Measurements from ENCODE around the gene INTS6L.

The INTS6L gene, protein sequence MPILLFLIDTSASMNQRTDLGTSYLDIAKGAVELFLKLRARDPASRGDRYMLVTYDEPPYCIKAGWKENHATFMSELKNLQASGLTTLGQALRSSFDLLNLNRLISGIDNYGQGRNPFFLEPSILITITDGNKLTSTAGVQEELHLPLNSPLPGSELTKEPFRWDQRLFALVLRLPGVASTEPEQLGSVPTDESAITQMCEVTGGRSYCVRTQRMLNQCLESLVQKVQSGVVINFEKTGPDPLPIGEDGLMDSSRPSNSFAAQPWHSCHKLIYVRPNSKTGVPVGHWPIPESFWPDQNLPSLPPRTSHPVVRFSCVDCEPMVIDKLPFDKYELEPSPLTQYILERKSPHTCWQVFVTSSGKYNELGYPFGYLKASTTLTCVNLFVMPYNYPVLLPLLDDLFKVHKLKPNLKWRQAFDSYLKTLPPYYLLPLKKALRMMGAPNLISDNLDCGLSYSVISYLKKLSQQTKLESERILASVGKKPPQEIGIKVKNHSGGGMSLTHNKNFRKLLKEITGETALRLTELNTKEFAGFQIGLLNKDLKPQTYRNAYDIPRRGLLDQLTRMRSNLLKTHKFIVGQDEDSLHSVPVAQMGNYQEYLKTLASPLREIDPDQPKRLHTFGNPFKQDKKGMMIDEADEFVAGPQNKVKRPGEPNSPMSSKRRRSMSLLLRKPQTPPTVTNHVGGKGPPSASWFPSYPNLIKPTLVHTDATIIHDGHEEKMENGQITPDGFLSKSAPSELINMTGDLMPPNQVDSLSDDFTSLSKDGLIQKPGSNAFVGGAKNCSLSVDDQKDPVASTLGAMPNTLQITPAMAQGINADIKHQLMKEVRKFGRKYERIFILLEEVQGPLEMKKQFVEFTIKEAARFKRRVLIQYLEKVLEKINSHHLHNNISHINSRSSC

DNA sequence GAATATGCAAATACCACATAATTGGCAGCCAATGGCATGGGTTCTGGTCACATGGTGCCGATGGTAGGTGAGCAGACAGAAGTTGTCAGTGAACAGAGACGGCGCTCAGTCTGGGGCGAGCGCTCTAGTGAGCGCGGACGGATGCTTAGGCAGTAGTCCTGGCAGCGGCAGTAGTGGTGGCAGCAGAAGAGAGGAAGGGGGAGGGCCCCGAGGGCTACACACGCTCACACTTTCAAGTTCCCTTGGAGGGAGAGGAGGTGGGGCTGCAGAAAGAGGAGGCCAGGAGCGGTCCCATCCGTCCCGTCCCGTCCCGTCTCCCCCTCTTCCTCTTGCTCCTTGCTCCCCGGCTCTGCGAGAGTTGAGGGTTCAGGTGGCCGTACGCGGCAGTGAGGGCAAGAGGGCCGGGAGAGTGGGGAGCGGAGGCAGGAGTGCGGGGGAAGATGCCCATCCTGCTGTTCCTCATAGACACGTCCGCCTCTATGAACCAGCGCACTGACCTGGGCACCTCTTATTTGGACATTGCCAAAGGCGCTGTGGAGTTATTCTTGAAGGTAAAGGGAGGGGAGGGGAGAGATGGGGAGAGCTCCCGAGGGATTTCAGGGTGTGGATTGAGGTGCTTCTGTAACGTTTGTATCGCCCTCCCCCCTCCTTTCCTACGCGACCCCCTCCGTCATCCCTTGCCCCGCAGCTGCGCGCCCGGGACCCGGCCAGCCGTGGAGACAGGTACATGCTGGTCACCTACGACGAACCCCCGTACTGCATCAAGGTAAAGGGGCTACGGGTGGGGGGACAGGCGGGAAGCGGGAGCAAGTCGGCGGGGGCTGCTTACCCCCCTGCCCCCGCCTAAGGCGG lies at the start of gene INTS6L:
Gene INTS6L (plus strand): TSS at position 108 of the 852 bp plus-strand sequence. CDS start 333 bp downstream, at position 441.
- Mint-ChIP-seq H3K4me1 (peaks cover 5 to 14% of the 10 kb centered on the region in 2 donors), H3K9me3 (no peaks in the 10 kb centered on the region), H3K36me3 (peaks cover 9 to 12% of the 10 kb centered on the region in 2 donors), H3K27me3 (no peaks in the 10 kb centered on the region), H3K4me3 (peak within 1 kb of the TSS; percentile 97), H3K27ac (peak within 1 kb of the TSS; percentile 99)
- DNase-seq (peak; percentile 83), ATAC-seq (replicated peaks) (peak; percentile 85 to 86)

DNA sequence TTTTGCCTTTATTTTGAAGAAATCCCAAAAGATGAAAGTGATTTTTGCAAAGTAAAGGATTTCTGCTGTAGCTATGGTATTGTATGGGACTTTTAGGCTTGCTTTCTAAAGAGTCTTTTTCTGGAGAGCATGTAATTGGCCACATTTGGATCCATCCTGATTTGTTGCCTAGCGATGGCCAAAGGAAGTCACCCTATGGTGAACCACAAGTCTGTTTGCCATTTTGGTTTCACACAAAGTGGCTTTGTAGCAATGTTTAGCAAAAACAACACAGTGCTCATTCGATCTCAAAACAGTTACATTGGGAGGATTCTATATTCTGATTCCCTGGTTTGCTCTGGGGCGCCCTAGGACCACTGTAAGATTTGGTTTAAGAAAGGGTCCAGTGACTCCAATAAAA lies 44.1 kb upstream of the INTS6L start:
- Mint-ChIP-seq H3K9me3 (no peaks in the 10 kb centered on the region), H3K27ac (no peak overlapping the region), H3K4me1 (no peaks in the 10 kb centered on the region), H3K27me3 (peaks cover 0 to 7% of the 10 kb centered on the region in 2 donors), H3K4me3 (no peak overlapping the region), H3K36me3 (no peaks in the 10 kb centered on the region)
- ATAC-seq (replicated peaks) (no peak), DNase-seq (no peak)

DNA sequence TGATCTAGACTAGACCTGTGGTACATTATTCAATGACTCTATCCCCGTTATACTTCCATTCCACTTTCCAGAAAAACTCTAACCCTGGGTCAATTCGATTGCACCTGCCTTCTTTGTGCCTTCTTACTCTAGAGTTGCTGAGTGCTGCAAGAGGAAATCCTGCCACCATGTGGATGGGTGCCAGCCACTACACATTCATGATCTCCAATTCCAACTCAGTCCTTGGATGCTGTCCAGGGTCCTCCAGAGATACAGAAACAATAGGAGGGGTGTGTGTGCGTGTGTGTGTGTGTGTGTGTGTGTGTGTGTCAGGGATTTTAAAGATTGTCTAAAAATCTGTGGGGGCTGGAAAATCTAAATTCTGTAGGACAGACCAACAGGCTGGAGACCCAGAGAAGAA lies 42.9 kb upstream of the INTS6L start:
- no peaks in the 10 kb centered on the region for H3K9me3 Mint-ChIP-seq
- ATAC-seq (replicated peaks) (peak; percentile 64 to 65), DNase-seq (no peak)
- H3K27me3 Mint-ChIP-seq = peaks cover 0 to 5% of the 10 kb centered on the region in 2 donors
- no peaks in the 10 kb centered on the region for H3K36me3 Mint-ChIP-seq
- H3K4me3 Mint-ChIP-seq = no peak overlapping the region
- H3K4me1 Mint-ChIP-seq = no peaks in the 10 kb centered on the region
- no peak overlapping the region for H3K27ac Mint-ChIP-seq

DNA sequence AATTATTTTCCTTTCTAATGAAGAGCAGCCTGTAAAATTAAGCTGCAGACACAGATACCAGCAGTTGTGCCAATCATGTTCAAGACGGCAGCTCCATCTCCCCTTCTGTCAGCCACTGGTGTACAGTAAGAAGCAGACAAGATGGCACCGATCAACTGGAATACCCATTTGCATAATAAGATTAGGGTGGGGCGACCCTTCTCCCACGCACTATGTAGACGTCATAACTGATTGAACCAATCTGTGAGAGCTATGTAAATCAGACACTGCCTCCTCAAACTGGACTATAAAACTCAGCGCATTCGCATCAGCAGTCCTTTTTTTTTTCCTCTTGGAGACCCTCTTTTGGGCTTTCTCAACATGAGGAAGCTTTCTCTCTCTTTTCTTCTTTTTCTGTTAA lies 40.4 kb upstream of the INTS6L start:
- Mint-ChIP-seq H3K4me1 (no peaks in the 10 kb centered on the region), H3K27me3 (peaks cover 0 to 8% of the 10 kb centered on the region in 2 donors), H3K4me3 (no peak overlapping the region), H3K27ac (no peak overlapping the region), H3K9me3 (no peaks in the 10 kb centered on the region), H3K36me3 (no peaks in the 10 kb centered on the region)
- ATAC-seq (replicated peaks) (no peak), DNase-seq (no peak)

DNA sequence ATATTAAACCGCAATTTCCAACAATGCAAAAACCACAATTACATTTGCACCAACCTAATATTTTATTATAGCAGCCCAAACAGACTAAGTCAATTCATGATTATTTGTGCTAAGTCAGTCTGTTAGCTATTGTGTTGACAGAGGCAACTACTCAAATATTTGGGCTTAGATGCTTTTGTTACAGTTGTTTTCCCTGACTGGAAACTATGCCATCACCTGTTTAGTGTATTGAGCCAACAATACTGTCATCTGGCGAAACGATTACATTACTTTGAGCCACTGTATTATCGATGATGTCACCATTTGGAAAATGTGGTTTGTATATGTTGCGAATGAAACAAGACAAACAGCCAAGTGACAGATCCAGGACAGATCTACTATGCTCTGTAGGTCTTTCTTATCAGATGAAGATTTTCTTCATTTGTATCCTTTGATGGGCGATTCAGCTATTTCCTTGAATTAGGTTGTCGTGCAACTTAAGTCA lies 38.7 kb upstream of the INTS6L start:
- Mint-ChIP-seq H3K4me3 (no peak overlapping the region), H3K36me3 (no peaks in the 10 kb centered on the region), H3K27ac (no peak overlapping the region), H3K9me3 (no peaks in the 10 kb centered on the region), H3K27me3 (peaks cover 0 to 8% of the 10 kb centered on the region in 2 donors), H3K4me1 (no peaks in the 10 kb centered on the region)
- DNase-seq (no peak), ATAC-seq (replicated peaks) (no peak)

DNA sequence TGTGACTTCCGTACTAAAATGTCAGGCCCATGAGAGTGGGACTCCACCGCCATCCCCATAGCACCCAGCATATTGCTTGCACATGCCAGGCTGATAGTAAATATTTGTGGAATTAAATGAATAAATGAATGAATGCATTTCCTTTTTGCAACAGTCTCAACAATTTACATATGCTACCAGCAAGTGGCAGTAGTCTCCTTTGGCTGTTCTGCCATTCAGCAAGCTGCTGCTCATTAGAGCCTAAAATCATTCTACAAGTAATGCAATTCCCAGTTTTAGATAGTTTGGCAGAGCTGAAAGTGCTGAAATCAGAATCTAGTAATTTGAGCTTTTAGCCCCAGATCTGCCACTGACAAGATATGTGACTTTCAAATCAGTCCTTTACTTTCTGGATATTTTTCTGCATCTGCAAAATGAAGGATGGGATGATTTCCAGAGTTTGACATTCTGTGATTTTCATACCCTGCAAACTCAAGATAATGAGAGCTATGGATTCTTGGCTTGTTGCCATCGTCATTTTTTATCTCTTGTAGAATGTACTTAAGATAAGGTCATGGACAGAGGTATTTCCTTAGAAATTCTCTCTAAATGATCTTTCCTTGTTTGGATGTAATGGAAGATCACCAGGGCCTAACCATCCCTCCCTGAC lies 35.7 kb upstream of the INTS6L start:
- Mint-ChIP-seq H3K36me3 (no peaks in the 10 kb centered on the region), H3K9me3 (no peaks in the 10 kb centered on the region), H3K27ac (no peak overlapping the region), H3K4me3 (no peak overlapping the region), H3K4me1 (peaks cover 4 to 9% of the 10 kb centered on the region in 2 donors), H3K27me3 (peaks cover 0 to 4% of the 10 kb centered on the region in 2 donors)
- ATAC-seq (replicated peaks) = peak in 1 of 2 donors; percentile 36
- DNase-seq = peak; percentile 6

DNA sequence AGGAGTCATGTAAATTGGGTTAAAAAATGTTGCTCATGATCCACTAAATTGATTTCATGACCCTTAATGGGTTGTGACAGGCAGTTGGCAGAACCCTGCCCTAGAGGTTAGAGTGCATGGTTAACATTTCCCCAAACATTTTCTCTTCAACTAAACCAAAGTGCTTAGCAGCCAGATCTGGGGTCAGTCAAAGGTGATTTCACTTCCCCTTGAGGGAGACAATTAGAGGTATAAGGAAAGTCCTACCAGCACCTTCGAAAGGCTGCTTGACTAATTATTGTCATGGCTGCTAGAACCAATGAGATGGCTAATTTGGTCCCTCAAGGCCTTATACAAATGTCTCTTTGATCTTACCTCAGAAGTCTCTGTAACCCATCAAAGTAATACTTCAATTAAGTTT lies 30.9 kb upstream of the INTS6L start:
- H3K27ac Mint-ChIP-seq = no peak overlapping the region
- peaks cover 0 to under 1% of the 10 kb centered on the region in 2 donors for H3K27me3 Mint-ChIP-seq
- H3K9me3 Mint-ChIP-seq = no peaks in the 10 kb centered on the region
- DNase-seq (peak; percentile 10), ATAC-seq (replicated peaks) (peak; percentile 94 to 95)
- no peak overlapping the region for H3K4me3 Mint-ChIP-seq
- H3K36me3 Mint-ChIP-seq = no peaks in the 10 kb centered on the region
- H3K4me1 Mint-ChIP-seq = peaks cover 8 to 12% of the 10 kb centered on the region in 2 donors

DNA sequence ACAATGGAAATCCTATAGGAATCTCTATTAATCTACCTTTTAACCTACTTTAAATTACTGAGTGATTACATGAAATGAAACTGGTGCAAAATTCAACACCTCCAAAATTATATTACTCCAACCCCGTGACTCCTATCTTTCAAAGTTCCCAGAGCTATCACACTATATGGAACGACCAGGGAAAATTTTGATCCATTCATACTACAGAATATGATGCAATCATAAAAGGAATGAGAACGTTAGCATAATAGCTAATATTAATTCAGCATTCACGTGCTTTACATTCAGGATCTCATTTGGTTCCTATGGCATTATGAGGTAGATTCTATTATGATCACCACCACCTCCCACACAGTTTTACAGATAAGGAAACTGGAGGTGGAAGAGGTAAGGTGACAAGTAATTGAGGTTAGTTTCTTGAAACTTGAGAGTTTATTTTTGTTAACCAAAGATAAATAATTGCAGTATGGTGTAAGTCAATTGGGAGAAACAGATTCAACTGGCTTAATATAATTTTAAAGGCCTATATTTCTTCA lies 29.4 kb upstream of the INTS6L start:
- H3K4me1 Mint-ChIP-seq = peaks cover 8 to 12% of the 10 kb centered on the region in 2 donors
- ATAC-seq (replicated peaks) (no peak), DNase-seq (no peak)
- no peaks in the 10 kb centered on the region for H3K27me3 Mint-ChIP-seq
- no peaks in the 10 kb centered on the region for H3K36me3 Mint-ChIP-seq
- no peak overlapping the region for H3K4me3 Mint-ChIP-seq
- H3K9me3 Mint-ChIP-seq = no peaks in the 10 kb centered on the region
- no peak overlapping the region for H3K27ac Mint-ChIP-seq

DNA sequence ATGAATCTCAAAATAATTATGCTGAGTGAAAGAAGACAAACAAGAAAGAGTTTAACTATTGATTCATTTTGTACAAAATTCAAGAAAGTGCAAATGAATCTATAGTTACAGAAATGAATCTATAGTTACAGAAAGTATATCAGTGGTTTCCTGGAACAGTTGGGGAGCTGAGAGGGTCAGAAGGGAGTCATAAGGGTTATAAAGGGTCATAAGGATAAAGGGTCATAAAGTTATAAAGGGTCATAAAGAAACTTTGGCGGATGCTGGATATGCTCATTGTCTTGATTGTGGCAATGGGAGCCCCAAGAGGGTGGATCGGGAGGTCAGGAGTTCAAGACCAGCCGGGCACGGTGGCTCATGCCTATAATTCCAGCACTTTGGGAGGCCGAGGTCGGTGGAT lies 26.0 kb upstream of the INTS6L start:
- no peak for ATAC-seq (replicated peaks)
- no peak overlapping the region for H3K4me3 Mint-ChIP-seq
- H3K4me1 Mint-ChIP-seq = peaks cover 6 to 7% of the 10 kb centered on the region in 2 donors
- H3K27ac Mint-ChIP-seq = no peak overlapping the region
- no peaks in the 10 kb centered on the region for H3K36me3 Mint-ChIP-seq
- H3K9me3 Mint-ChIP-seq = no peaks in the 10 kb centered on the region
- no peak for DNase-seq
- H3K27me3 Mint-ChIP-seq = no peaks in the 10 kb centered on the region

DNA sequence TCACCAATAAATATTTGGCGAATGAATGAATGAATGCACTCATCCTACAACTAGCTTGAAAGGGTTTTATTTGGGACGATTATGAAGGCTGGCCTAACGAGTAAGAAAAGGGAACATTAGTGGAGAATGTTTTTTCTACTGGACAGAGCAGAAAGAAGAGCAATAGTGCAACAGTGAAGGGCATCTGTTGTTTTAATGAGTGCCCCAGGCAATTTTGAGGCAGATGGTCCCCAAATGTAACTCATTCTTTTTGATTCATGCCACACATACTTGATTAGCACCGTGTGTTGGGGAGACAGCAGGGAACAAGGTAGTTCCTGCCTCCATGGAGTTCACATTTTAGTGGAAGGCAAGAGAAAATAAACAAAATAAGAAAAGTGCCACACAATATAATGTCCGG lies 22.7 kb upstream of the INTS6L start:
- DNase-seq (no peak), ATAC-seq (replicated peaks) (no peak)
- Mint-ChIP-seq H3K36me3 (no peaks in the 10 kb centered on the region), H3K9me3 (no peaks in the 10 kb centered on the region), H3K27ac (no peak overlapping the region), H3K4me1 (no peaks in the 10 kb centered on the region), H3K4me3 (no peak overlapping the region), H3K27me3 (no peaks in the 10 kb centered on the region)

DNA sequence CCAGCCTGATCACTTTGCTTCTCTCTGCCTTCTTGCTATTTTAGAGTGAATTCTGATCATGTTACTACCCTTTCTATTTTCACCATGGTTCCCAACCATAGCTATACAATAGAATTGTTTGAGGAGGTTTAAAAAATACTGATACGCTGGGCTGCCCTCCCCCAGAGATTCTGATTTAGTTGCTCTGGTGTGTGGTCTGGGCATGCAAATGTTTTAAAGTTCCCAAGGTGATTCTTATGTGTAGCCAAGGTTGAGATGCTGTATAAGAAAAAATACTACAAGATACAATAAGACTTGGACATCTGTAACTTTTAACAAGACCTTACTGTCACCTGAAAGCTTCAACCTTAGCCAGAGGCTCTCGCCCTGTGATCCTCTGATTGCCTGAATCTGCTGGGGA lies 22.2 kb upstream of the INTS6L start:
- DNase-seq = no peak
- Mint-ChIP-seq H3K36me3 (no peaks in the 10 kb centered on the region), H3K27ac (no peak overlapping the region), H3K27me3 (peaks cover 0 to 5% of the 10 kb centered on the region in 2 donors), H3K4me3 (no peak overlapping the region), H3K9me3 (no peaks in the 10 kb centered on the region), H3K4me1 (no peaks in the 10 kb centered on the region)
- ATAC-seq (replicated peaks) = no peak

DNA sequence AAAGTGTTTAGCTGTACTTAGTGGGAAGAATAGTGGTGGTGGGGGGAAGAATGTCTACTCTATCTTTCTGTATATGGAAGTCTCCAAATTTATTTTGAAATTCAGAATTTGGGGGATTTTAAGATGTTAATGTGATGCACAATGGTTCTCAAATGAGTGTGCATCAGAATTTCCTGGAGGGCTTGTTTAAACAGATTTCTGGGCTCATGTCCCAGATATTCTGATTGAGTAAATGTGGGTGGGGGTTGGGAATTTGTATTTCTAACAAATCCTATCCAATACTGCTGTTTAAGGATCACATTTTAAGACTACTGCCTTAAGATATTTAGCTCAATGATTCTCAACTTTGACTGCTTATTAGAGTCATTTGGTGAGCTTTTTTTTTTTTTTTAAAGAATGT lies 15.1 kb upstream of the INTS6L start:
- H3K27me3 Mint-ChIP-seq = peaks cover 0 to 13% of the 10 kb centered on the region in 2 donors
- DNase-seq (no peak), ATAC-seq (replicated peaks) (no peak)
- H3K36me3 Mint-ChIP-seq = no peaks in the 10 kb centered on the region
- no peak overlapping the region for H3K4me3 Mint-ChIP-seq
- H3K9me3 Mint-ChIP-seq = no peaks in the 10 kb centered on the region
- H3K4me1 Mint-ChIP-seq = no peaks in the 10 kb centered on the region
- no peak overlapping the region for H3K27ac Mint-ChIP-seq

DNA sequence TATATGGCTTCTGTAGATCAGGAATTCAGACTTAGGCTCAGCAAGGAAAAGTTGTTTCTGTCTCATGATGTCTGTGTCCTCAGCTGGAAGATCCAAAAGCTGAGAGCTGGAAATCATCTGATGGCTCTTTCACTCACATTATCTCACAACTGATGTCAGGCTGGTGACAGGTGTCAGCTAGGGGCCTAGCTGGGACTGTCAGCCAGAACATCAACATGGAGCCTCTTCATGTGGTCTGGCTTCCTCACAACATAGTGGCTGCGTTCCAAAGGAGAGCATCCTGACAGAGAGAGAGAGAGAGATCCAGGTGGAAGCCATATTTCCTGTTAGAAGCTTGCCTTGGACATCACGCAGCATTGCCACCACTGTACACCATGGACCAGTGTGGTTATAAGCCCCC lies 10.6 kb upstream of the INTS6L start:
- H3K27me3 Mint-ChIP-seq = peaks cover 0 to 10% of the 10 kb centered on the region in 2 donors
- no peak overlapping the region for H3K4me3 Mint-ChIP-seq
- ATAC-seq (replicated peaks) = no peak
- H3K36me3 Mint-ChIP-seq = no peaks in the 10 kb centered on the region
- no peak overlapping the region for H3K27ac Mint-ChIP-seq
- H3K4me1 Mint-ChIP-seq = no peaks in the 10 kb centered on the region
- DNase-seq = no peak
- no peaks in the 10 kb centered on the region for H3K9me3 Mint-ChIP-seq
